HepG2 (cell line): Measurements from ENCODE around the gene SAP130. TPM values are rescaled to one million over a fixed set of nuclear protein-coding genes. Genes with fewer than 3 reads are reported as not detected.

Source experiments
- ATAC-seq: fragments of 200-7000 bp; cut with Tn5 transposase; 3 replicates; pipeline ENCODE4 v1.9.1; 2020; ENCODE audit warnings: mild to moderate bottlenecking, moderate library complexity
- BruUV-seq: library from RNA; stranded (reverse); fragments of 400-500 nt; replicated peaks from 2 replicates; lab custom pipeline; 2021; lab: Mats Ljungman, UMichigan
- CTCF ChIA-PET: fragments of 300-600 bp; formaldehyde crosslinking; extraction: SDS; loops from one replicate; lab custom pipeline; 2021; ENCODE audit warnings: low total read pairs, inconsistent platforms, low intra/inter-chr PET ratio; lab: Yijun Ruan, JAX
- POLR2A ChIA-PET: fragments of 350-600 bp; sonication (Branson Sonifier 250); formaldehyde crosslinking; loops from one replicate; lab custom pipeline; 2020; ENCODE audit warnings: antibody characterized with exemption, inconsistent platforms; lab: Yijun Ruan, JAX
- DNase-seq: peaks from one replicate; pipeline ENCODE4 v3.0.0-alpha.2; 2015; ENCODE audit warnings: low spot score
- FAIRE-seq: peaks from 3 replicates; lab custom pipeline; 2011; peaks lifted over from hg19 to GRCh38; lab: Jason Lieb, UNC
- H2AFZ ChIP-seq: one replicate; pipeline ENCODE4 v1.6.1; 2011; ENCODE audit warnings: low read length, inconsistent platforms
- H3K27ac ChIP-seq: fragments of 300-600 bp; 3 replicates; pipeline ENCODE4 v1.8.0; 2011; ENCODE audit warnings: mixed run types, mild to moderate bottlenecking, mixed read lengths, low read length, inconsistent platforms; ENCODE audit not compliant: insufficient read depth; ENCODE audit errors: extremely low read length
- H3K27me3 ChIP-seq, 2 experiments: fragments of 200-600 bp in 1 of 2; 2 replicates in 1 of 2; 3 replicates in 1 of 2; pipeline versions ENCODE4 v1.6.0 to v1.8.0; 2011; ENCODE audit warnings: low read length in 2 of 2, mild to moderate bottlenecking in 2 of 2, moderate library complexity in 2 of 2, inconsistent platforms in 1 of 2; ENCODE audit not compliant: insufficient read depth in 2 of 2, control insufficient read depth in 1 of 2
- H3K36me3 ChIP-seq, 2 experiments: fragments of 200-600 bp in 1 of 2; replicated peaks in 1 of 2; 2 replicates in 1 of 2; 3 replicates in 1 of 2; pipeline versions ENCODE4 v1.5.1 to v1.8.0; 2011; ENCODE audit warnings: low read length in 2 of 2, inconsistent platforms in 1 of 2; ENCODE audit not compliant: insufficient read depth in 2 of 2, control insufficient read depth in 1 of 2
- H3K4me1 ChIP-seq: 2 replicates; pipeline ENCODE4 v1.5.1; 2012; ENCODE audit warnings: low read length, inconsistent platforms; ENCODE audit not compliant: insufficient read depth
- H3K4me2 ChIP-seq: 2 replicates; pipeline ENCODE4 v1.6.0; 2011; ENCODE audit warnings: low read depth, low read length, inconsistent platforms
- H3K4me3 ChIP-seq, 3 experiments: fragments of 200-600 bp in 1 of 3; sonication (generic), shearing (Covaris generic) in 1 of 3; replicated peaks in 1 of 3; 2 replicates each; pipeline ENCODE4 v1.5.1; 2011 to 2016; ENCODE audit warnings: low read length in 3 of 3, inconsistent platforms in 2 of 3, low read depth in 2 of 3, mild to moderate bottlenecking in 2 of 3, control low read depth in 1 of 3, mixed read lengths in 1 of 3; ENCODE audit not compliant: insufficient read depth in 1 of 3
- H3K79me2 ChIP-seq: one replicate; pipeline ENCODE4 v1.6.1; 2011; ENCODE audit warnings: low read length, inconsistent platforms; ENCODE audit not compliant: insufficient read depth
- H3K9ac ChIP-seq: 2 replicates; pipeline ENCODE4 v1.6.0; 2011; ENCODE audit warnings: mild to moderate bottlenecking, low read depth, low read length, inconsistent platforms; ENCODE audit not compliant: insufficient read depth
- H3K9me3 ChIP-seq: 2 replicates; pipeline ENCODE4 v1.5.1; 2012; ENCODE audit warnings: mild to moderate bottlenecking, low read length
- H4K20me1 ChIP-seq: 2 replicates; pipeline ENCODE4 v1.6.0; 2011; ENCODE audit warnings: inconsistent platforms, mild to moderate bottlenecking, low read length, moderate library complexity; ENCODE audit not compliant: insufficient read depth
- CREB1 ChIP-seq, 2 experiments: fragments of 450-650 bp in 1 of 2; IDR thresholded peaks; 2 replicates each; pipeline ENCODE4 v1.6.1; 2016 to 2017; ENCODE audit warnings: control low read depth in 1 of 2, mild to moderate bottlenecking in 1 of 2, missing compliant biosample characterization in 1 of 2, missing genetic modification characterization in 1 of 2
- KLF6 ChIP-seq: IDR thresholded peaks from 2 replicates; pipeline ENCODE4 v1.8.0; 2016; ENCODE audit warnings: missing biosample characterization, missing genetic modification reagents
- NR2C2 ChIP-seq: sonication (generic); formaldehyde crosslinking; IDR thresholded peaks from 2 replicates; pipeline ENCODE4 v1.4.0; 2020; ENCODE audit warnings: missing genetic modification reagents, mild to moderate bottlenecking, moderate library complexity, borderline replicate concordance
- RCOR2 ChIP-seq: IDR thresholded peaks from 2 replicates; pipeline ENCODE4 v1.6.1; 2016; ENCODE audit warnings: missing biosample characterization, missing genetic modification reagents
- THYN1 ChIP-seq: sonication (generic); formaldehyde crosslinking; IDR thresholded peaks from 2 replicates; pipeline ENCODE4 v1.8.1; 2023; ENCODE audit warnings: low read depth, mild to moderate bottlenecking, moderate library complexity, missing genetic modification reagents, borderline replicate concordance
- ZFP36L2 ChIP-seq: sonication (generic); formaldehyde crosslinking; IDR thresholded peaks from 2 replicates; pipeline ENCODE4 v1.4.0; 2020; ENCODE audit warnings: missing genetic modification reagents
- ZNF253 ChIP-seq: sonication (generic); formaldehyde crosslinking; IDR thresholded peaks from 2 replicates; pipeline ENCODE4 v1.8.0; 2022; ENCODE audit warnings: mild to moderate bottlenecking, missing genetic modification reagents, borderline replicate concordance
- ZNF280B ChIP-seq: sonication (generic); formaldehyde crosslinking; IDR thresholded peaks from 2 replicates; pipeline ENCODE4 v1.5.0; 2020; ENCODE audit warnings: missing genetic modification reagents, mild to moderate bottlenecking, borderline replicate concordance
- ZNF318 ChIP-seq: sonication (generic); formaldehyde crosslinking; IDR thresholded peaks from 2 replicates; pipeline ENCODE4 v1.4.0; 2020; ENCODE audit warnings: mild to moderate bottlenecking, missing genetic modification reagents
- ZNF703 ChIP-seq: sonication (generic); formaldehyde crosslinking; IDR thresholded peaks from 2 replicates; pipeline ENCODE4 v1.5.1; 2020; ENCODE audit warnings: missing genetic modification reagents, mild to moderate bottlenecking, moderate library complexity, borderline replicate concordance
- WGBS: methylation state at CpG from one replicate; pipeline ENCODE4 v1.1.6; 2017; ENCODE audit warnings: low lambda C conversion rate; 5-methylcytosine and 5-hydroxymethylcytosine counted together
- in situ Hi-C: cut with HindIII; loops from 2 replicates; pipeline ENCODE4 v1.10.0; 2017; ENCODE audit warnings: low pct_unique_long_range_greater_than_20kb; ENCODE audit not compliant: extremely low pct_ligation_motif_present
- intact Hi-C: fragments of 100-400 bp; cut with micrococcal nuclease; formaldehyde crosslinking; loops from one replicate; pipeline ENCODE4 v1.10.0; 2022; ENCODE audit not compliant: unreplicated experiment
- polyA plus RNA-seq, 8 experiments: library from polyadenylated mRNA; depleted of rRNA in 3 of 8; stranded (reverse) in 7 of 8; unstranded in 1 of 8; fragments of >200 nt; fragmentation: Illumina TruSeq in 4 of 8; extraction: Trizol in 4 of 8; gene quantifications; 2 replicates each; pipeline versions ENCODE4 v1.2.1 to v1.2.3, GENCODE V29; 2011 to 2016; ENCODE audit warnings: low read depth in 4 of 8, missing spikeins in 1 of 8, mixed read lengths in 1 of 8; ENCODE audit not compliant: insufficient read depth in 1 of 8
- total RNA-seq, 5 experiments: library from RNA; depleted of rRNA; stranded (reverse); fragments of >200 nt; fragmentation: Illumina TruSeq; extraction: Trizol; gene quantifications; 2 replicates each; pipeline ENCODE4 v1.2.3, GENCODE V29; 2016; ENCODE audit warnings: low read depth in 1 of 5

The SAP130 gene
- total and polyA plus RNA-seq, 2 of the 13 experiments (the other 11 are each of a cell fraction or from before 2014, with no cell fraction given) = 11.1 to 18.6 TPM

GRCh38 chr2:127953128-127953718, 74.6 kb downstream of the SAP130 start (continued):
- TF ChIP-seq ZNF280B (CRISPR knock-in tag) (no peak), NR2C2 (no peak), RCOR2 (CRISPR knock-in tag) (no peak), ZNF703 (CRISPR knock-in tag) (no peak), ZNF253 (CRISPR knock-in tag) (no peak)

GRCh38 chr2:127951026-127951425, 76.8 kb downstream of the SAP130 start:
- no peak overlapping the region for H3K9ac ChIP-seq
- TF ChIP-seq KLF6 (CRISPR knock-in tag) (no peak), ZNF318 (CRISPR knock-in tag) (no peak), THYN1 (CRISPR knock-in tag) (no peak), ZFP36L2 (no peak), CREB1 (IDR thresholded peaks at IDR 0.05) (no peak), CREB1 (CRISPR knock-in tag; IDR thresholded peaks at IDR 0.05) (no peak)
- TF ChIP-seq, all 625 proteins: peak for 0
- Histone ChIP-seq H3K9me3 (no peaks in the 10 kb centered on the region), H4K20me1 (no peaks in the 10 kb centered on the region), H3K79me2 (no peaks in the 10 kb centered on the region), H3K4me2 (no peak overlapping the region), H3K36me3 (peaks cover 33 to 90% of the 10 kb centered on the region in 2 experiments), H3K27me3 (no peaks in the 10 kb centered on the region), H2AFZ (no peak overlapping the region), H3K4me1 (peaks cover 6% of the 10 kb centered on the region; the same call in 1 of the 2 replicates), H3K27ac (no peak overlapping the region), H3K4me3 (no peak overlapping the region)
- CTCF ChIA-PET = no interaction called here
- intact Hi-C loops = no loop called here
- in situ Hi-C loops = no loop called here
- DNase-seq (no peak), FAIRE-seq (no peak), ATAC-seq (no peak)
- no TSS peak for BruUV-seq
- POLR2A ChIA-PET = no interaction called here
- WGBS = 98% methylated on average over 4 of the region's 4 CpGs
